GM21381 (cell line): ENCODE data around the gene EVA1A.

Experiments used
- ATAC-seq: cut with Tn5 transposase; IDR thresholded peaks from one replicate; pipeline ENCODE4 v1.9.1; 2021; ENCODE audit warnings: mild to moderate bottlenecking, moderate library complexity; ENCODE audit not compliant: unreplicated experiment

The EVA1A gene, protein sequence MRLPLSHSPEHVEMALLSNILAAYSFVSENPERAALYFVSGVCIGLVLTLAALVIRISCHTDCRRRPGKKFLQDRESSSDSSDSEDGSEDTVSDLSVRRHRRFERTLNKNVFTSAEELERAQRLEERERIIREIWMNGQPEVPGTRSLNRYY

DNA sequence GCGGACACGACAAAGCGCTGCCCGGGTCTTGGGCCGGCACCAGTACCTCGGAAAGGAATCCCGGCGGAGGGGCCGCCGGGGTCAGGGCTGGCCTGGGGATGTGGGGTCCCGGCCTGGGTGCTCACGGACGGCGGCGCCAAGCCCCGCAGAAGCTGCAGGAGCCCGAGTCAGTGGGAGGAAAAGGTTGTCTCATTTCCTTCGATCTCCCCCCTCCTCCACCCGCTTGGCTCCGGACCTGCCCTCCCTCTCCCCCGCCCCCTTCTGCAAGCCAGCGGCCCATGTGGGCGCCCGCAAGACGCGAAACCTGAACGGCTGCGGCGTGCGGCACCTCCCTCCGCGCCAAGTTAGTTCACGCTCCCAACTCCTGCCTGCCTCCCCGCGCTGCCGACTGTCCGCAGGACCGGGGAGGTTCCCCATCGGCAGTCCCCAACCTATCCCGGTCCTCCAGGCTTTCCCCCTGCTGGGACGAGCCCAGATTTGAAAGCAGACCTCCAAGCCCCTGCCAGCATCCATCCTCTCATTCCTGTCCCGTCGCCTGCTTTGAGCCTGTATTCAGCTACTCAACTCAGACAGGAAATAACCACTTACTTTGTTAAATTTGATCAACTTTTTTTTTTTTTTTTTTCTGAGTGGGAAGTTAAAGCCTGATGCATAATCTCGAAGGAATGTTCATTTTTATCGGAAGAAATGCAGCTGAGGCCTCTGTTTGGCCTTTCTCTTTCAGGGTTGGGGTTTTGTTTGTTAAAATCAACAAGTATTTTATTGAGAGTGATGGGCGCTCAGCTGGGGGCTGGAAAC is at the start of gene EVA1A:
EVA1A (minus strand) TSS at position 172 of the 798 bp plus-strand sequence. CDS start 42,799 bp downstream, outside the sequence.
- ATAC-seq = peak; percentile 33

DNA sequence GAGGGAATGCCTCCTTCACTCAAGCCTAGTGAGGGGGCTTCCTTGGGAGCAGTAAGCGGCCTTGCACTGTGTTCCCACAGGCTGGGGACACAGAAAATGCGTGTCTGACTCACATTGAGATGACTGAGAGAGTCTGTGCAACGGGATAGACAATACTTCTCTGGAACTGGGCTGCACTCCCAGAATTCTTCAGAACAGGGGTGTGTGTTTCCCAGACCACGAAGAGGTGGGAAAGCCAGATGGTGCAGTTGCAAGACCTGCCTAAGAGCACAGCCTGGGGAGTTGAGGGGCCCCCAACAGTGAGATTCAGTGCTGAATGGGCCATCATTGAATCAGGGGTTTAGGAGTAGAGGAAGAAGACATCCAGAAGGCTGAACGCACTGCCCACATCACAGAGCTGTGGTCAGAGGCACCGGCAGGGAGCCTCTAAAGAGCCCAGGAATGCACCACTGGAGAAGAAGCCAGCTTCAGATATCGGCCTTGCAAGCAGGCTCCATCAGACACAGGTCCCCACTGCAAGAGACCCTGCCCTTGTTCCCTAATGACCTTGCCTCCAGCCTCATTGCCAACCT is 49.3 kb upstream of the EVA1A start:
- no peak for ATAC-seq

DNA sequence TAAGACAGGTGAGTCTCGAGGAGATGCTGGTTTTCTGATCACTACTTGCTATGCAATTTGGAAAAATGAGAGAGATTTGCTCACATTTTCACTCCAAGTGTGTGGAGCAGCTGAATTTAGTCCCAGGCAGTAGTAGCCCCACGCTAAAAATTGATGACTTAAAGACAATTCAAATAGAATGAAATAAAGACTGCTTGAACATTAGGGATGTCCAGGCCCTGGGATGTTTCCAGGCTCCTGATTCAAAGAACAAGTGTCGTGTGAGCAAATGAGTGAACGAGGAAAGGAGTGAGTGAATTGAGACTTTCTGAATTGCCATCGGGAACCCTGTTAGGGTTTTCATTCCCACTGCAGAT is 48.6 kb upstream of the EVA1A start:
- no peak for ATAC-seq

DNA sequence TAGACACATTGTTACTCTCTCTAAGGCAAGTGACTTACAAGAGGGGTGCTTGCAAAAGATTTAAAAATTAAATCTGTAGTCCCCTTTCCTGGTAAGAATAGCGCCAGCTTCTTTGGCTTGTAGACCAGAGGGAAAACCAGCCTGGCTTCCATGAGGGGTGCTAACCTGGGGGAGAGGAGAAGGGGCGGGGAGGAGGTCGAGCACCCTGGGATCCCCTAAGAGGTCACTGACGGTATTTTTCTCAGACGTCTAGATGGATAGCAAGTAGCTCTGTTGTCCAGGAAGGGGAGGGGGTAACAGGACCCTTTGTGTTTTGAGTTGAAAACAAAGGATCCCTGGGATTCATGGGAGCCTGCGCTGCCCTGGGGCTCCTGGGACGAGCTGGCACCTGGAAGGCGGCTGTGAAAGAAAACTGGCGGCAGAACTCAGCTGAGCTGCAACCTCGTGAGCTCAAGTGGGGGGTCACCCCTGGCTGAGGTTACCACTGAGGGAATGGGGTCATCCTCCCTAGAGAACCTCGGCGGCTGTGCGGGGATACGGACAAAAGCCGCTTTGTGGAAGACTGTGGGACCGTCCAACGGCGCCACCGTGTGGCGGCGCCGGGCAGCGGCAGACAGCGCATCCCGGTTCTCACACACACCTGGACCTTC is 48.1 kb upstream of the EVA1A start:
- ATAC-seq = peak; percentile 88

DNA sequence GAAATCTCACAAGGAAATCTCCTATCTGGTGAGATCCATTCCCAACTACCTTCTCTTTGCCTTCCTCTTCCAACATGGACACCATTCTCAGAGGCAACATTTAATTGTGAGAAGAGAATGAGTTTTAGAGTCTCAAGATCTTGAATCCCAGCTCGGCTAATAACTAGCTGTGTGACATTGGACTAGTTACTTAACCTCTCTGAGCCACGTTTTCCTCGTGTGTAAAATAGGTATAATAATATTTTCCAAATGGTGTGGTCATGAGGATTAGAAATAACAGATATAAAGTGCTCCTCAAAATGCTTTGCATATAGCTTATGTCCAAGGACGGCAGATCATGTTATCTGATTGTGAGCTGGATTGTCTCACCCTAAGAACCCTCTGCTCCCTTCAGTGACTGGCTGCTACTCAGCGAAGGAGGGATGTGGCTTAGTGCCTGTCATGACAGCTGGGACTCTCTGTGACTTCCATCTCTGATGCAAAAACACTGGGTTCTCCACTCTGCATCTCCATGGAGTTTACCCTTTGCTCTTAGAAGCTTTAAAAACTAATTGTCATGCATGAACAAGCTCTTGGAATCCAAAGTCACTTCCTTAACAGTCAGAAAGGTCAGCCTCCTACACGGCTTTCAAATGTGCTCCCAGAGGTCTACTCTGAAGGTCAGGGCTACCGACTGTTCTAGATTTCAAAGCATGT is 47.4 kb upstream of the EVA1A start:
- no peak for ATAC-seq

DNA sequence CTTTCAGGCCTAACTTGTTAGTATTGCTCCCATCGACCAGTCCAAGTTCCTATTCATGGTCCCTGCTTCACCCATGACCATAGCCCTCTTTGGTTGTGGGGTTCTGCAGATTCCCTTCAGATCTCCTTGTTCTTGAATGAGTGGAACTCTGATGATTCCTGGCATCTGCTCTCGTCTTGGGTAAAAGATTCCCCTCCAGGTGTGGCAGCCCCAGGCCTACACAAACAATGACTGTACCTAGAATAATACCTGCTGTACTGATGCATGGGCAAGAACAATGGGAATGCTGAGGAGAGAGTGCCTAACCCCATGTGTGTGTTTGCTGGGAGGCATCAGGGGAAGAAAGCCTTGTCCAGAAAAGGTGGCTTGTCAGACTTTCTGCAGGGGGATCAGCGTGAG is 46.7 kb upstream of the EVA1A start:
- no peak for ATAC-seq

DNA sequence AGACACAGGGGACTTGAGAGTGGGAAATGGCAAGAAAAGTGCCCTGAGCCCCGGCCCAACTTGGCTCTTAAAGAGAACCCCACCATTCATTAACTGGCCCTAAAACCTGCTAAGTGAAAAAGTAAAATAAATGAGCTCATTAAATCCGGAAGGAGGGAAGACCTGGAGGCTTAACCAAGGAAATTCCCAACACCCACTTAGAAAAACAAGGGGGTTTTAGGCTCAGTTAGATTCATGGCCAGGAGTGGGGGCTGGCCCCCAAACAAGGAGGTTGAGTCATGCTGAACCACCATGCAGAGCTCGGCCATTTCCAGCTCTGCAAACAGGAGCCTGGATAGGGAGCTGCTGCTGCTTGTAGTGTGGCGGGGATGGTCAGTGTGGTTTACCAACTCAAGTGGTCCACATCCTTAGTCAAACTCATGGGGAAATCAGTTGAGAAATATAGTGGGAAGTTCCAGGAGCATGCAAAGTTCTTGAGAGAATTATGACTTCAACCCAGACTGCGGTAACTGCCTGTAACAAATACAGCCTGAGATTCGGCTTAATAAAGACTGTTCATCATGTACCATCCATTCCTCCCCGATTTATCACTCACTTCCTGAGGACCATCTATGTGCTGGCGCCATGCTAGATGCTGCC is 46.1 kb upstream of the EVA1A start:
- ATAC-seq = no peak

DNA sequence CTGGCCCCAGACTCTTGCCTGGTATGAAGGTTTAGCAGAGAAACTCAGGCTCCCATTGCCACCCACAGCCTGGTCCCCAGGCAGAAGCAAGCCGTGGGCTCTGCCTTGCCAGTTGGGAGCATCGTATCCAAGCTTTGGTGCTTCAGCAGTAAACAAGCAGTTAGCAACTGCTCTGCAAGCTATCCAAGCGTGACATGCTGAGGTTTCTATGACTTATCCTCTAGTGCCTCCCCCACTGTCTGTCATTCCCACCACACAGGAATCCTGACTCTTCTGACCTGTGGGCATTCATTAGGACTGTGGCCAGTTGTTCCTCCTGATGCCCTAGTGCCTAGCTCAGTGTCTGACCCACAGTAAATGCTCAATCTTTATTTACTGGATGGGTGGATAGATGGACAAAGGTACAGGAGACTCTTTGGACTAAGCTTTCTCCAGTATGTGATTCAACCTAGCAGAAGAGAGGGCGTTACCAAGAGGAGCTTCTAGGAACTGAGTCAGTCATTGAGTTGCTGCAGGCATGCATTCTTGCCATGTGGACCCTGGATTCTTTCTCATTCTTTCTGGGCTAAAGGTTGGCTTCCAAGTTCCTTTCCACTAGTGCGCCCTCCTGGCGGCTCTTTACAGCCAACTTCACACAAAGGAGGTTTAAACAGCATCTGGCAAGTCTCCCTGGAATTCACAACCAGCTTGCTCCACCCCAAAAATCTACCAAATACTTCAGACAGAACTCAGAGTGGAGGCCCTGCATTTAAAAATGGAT is 45.2 kb upstream of the EVA1A start:
- ATAC-seq = no peak

DNA sequence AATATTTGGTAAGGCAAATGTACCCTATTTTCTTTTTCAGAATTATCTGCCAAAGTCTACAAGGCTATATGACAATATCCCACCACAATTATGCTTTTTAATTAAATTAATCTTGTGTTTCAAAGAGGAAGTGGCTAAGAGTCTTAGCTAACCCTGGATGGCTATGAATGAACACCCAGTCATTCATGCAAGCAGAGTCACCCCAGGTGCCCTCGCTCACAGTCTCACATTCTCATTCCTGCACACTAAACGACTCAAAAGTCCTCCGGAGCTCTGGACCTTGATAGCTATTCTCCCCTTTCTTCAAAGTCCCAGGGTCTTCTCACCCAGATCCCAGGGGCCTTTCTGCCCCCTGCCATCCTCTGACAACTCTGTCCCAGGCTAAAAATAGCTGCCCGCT is 43.7 kb upstream of the EVA1A start:
- no peak for ATAC-seq

DNA sequence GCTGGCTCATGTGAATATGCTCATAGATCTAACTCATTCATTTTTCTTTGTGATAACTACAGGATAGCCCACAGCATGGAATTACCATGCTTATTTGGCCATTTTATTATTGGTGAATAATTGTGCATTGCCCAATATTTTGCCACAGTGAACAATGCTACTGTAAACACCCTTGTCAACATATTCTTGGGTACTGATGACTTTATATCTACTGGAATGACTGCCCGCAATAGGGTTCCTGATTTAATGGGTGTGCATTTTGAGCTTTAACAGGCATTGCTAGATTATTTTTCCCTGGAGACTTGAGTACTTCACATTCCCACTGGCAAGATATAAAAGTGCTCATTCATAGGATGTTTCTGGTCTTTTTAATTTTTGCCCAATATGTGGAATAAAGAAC is 42.7 kb upstream of the EVA1A start:
- no peak for ATAC-seq

DNA sequence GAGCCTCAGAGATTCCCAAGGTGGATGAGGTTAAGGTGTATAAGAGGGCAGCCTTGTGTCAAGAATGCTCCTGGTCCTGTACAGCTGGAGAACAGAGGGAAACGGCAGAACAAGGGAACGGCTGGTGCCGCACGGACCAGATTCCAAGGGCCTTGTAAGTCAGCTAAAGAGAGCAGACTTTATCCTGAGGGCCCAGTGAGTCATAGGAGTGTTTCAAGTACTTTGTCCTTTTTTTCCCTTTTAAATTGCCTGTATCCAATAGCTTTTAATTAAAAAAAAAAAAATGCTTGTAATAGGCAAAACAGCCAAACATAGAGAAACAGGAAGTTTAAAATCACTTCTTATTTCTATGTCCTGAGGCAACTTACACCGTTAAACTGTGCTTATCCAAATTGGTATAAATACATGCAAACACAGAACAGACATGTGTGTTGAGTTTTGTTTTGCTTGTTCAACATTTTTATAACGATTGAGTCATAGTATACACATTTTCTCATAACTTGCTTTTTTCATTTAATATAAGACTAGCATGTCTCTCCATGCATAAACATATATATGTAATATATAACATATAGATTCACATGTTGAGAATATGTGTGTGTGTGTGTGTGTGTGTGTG is 42.1 kb upstream of the EVA1A start:
- ATAC-seq = no peak

DNA sequence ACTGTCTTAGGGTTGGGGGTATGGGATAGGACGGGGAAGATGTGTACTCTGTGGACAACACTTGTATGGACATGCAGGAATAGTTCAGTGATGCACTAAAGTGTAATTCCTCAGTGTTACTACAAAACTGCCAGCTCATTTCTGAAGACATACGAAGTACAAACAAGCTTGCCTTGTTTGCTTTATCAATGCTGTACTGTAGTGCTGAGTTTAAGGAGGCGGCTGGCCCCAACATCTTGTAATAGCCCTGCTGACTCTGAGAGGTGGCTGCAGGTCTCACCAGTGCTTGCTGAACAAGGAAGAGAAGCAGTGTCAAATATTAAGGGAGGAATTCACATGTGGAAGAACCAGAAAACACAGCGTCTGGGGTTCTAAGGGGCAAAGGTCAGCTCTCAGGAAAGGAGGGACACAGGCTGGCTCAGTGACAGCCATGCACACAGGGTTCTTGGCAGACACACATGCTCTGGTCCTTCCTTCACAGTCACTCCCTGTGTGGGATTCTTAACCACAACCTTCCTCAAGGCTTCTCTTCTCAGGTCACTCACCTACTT is 39.8 kb upstream of the EVA1A start:
- ATAC-seq = no peak

DNA sequence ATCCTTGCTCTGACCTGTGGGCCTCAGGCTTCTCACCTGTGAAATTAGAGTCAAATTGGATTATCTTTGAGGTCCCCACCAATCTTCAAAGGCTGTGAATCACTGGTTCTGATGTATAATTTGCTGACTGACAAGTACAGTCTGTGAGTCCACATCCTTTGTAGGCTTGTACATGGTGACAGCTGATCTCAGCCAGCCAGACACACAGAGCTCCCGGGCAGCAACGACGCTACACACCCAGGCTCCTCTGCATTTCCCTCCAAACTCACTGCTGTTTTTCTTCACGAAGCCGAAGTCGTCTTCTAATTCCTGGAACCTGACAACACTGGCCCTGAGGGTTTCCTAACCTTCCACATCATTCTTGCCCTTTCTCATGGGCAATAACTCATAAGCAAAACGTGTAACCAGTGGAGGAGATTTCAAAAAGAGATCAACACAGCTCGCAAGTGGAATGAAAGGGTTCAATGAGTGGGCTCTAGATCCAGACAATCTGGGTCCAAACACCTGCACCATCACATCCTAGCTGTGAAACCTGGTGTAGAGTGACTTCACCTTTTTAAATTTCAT is 37.9 kb upstream of the EVA1A start:
- ATAC-seq = no peak

DNA sequence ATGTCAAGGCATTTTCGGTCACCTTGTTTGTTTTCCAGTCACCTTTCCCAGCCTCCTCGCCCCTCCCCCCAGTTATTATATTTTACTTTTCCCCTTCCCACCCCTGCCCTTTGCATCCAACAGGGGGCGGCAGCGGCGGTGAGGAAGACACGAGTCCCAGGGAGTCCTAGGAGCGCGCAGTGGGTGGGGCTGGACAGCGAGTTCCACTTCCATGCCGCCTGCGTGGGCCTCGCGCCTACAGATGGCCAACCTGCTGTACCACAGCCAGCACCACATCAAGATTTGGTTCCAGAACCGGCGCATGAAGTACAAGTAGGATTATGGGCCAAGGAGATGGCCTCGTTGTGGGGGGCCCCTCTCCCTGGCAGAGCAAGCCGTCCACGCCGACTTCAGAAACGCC is 37.2 kb upstream of the EVA1A start:
- no peak for ATAC-seq

DNA sequence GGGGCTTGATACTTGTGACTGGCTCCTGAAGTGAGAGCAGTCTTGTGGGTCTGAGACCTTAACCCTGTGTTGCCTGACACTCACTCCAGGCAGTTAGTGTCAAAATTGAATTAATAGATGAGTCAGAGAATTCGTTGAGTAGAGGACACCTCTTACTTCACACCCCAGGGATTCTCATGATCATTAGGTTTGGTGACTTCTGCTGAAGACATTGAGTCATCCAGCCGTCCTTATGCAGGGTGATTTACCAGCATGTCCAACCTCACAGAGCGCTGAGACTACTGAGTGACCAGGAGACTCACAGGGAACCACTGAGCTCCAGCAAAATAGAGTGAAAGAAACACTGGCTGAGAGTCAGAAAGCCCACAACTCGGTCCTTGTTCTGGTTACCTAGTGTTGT is 36.0 kb upstream of the EVA1A start:
- no peak for ATAC-seq

DNA sequence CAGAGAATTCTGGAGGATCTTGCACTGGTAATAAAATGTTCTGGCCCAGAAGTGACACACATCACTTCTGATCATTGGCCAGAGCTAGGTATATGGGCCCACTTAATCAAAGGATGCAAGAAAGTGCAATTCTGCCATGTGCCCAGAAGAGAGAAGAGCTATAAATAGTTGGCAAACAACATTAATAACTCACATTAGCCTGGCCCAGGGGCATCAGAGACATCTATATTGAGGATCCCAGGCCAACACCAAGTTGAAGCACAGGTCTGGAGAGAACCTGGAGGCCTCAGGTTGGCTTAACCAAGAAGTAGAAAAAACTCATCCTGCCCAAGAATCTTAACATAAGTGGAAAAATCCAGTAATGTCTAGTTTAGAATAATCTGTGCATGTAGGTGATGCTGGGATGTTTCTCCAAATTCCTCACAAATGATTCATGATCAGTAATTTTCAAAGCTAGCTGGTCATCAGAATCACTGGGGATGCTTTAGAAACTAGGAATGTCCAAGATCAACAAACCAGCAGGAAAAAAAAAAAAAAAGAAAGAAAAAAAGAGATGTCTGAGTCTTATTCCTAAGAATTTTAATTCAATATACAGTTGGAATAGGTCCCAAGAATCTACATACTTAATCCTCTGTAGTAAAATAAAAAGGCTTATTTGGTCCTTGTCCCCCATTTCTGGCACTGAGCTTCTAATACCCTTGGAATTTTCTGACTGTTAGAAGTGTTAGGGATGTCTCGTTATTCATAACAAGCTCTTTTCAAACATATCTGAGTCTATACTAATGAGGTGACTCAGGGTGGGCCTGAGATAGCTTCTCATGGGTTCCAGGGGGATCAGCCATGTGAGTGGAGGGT is 35.0 kb upstream of the EVA1A start:
- no peak for ATAC-seq

DNA sequence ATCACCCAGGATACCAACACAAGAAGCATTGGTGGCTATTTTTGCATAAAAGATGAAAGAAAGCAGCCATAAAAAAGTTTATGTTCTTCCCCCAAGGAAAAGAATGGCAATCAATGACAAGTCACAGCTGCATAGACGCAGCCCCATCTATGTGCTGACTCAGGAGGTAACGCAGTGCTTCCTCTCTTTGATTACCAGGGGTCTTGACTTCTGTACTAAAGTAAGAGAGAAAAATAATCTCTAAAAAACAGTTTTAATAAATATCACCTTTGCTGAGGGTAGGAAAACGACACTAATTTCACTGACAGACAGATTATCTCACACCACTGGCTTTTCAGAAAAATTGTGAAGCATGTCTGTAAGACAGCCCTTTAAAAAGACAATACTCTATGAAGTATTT is 33.9 kb upstream of the EVA1A start:
- ATAC-seq = no peak

DNA sequence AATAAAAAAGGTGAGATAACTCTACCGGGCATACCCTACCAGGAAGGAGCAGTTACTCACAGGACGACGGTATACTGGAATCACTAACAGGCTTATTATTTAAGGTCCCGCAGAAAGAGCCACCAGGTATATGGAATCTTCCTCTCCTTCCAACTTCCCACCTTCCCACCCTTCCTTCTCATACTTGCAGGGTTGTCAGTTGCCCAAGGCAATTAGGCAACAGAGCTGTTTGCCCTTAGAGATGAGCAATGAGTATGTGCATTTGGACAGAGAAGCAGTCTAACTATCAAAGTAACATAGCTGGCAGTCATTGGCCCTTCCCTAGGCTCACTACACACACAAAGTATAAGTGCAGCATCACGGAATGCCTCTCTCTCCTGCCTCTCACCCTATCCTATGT is 32.1 kb upstream of the EVA1A start:
- no peak for ATAC-seq
